Pancreas (tissue), 10 donors: ENCODE measurements around the gene BOLA1. TPM values are rescaled to one million over a fixed set of nuclear protein-coding genes. Genes with fewer than 3 reads are reported as not detected.
"Not testable (repeated sequence)": the region's sequence is repeated elsewhere in the genome, so short reads cannot be mapped to it uniquely, and the experiment has no call there.

Source experiments
- ATAC-seq, 4 donors: fragments of 200-7000 bp; cut with Tn5 transposase; one replicate each; pipeline versions ENCODE4 v1.8.0 to v1.9.1; 2020; ENCODE audit warnings: mild to moderate bottlenecking in 4 of 4, moderate library complexity in 4 of 4
- DNase-seq, 6 donors: peaks; one replicate each; pipeline ENCODE4 v3.0.0-alpha.2; 2020
- FAIRE-seq: peaks from 2 replicates; lab custom pipeline; 2012; peaks lifted over from hg19 to GRCh38; lab: Jason Lieb, UNC
- H3K27ac ChIP-seq, 4 donors: fragments of 200-600 bp; sonication (generic); 1 replicate in 3 of 4; 2 replicates in 1 of 4; pipeline versions ENCODE4 v1.5.0 to v1.8.0; 2020
- H3K27me3 ChIP-seq, 4 donors: fragments of 200-600 bp; one replicate each; pipeline ENCODE4 v1.8.0; 2021
- H3K36me3 ChIP-seq, 3 donors: fragments of 200-600 bp; sonication (generic) in 1 of 3; one replicate each; pipeline versions ENCODE4 v1.5.0 to v1.8.0; 2020 to 2021
- H3K4me1 ChIP-seq, 3 donors: fragments of 200-600 bp; one replicate each; pipeline ENCODE4 v1.8.0; 2021
- H3K4me3 ChIP-seq, 4 donors: fragments of 200-600 bp; sonication (generic) in 2 of 4; one replicate each; pipeline versions ENCODE4 v1.5.0 to v1.8.0; 2020 to 2021
- H3K9me3 ChIP-seq, 4 donors: fragments of 200-600 bp; one replicate each; pipeline ENCODE4 v1.8.0; 2021
- WGBS, 2 donors: extraction: QIAGEN DNeasy Blood & Tissue Kit; methylation state at CpG; one replicate each; pipeline ENCODE4 v1.1.7; 2013; 5-methylcytosine and 5-hydroxymethylcytosine counted together
- intact Hi-C, 3 donors: fragments of 100-400 bp; cut with DNase I; formaldehyde crosslinking; loops; one replicate each; pipeline versions ENCODE4 v1.11.1 to v1.14.2; 2022
- polyA plus RNA-seq, 2 donors: library from polyadenylated mRNA; stranded (reverse); fragments of 200-250 nt; gene quantifications; one replicate each; pipeline ENCODE4 v1.2.3, GENCODE V29; 2013
- total RNA-seq, 6 donors: library from RNA; stranded (reverse); fragmentation: NEBNext Ultra II Directional in 4 of 6; extraction: Animal tissue kit (Norgen Biotek cat#: 25700) in 4 of 6; gene quantifications; one replicate each; pipeline versions ENCODE4 v1.2.1 to v1.2.4, GENCODE V29; 2021 to 2023
- TF ChIP-seq, protein P1 (sequence below), 4 donors: fragments of 200-600 bp; sonication (generic) in 3 of 4; IDR thresholded peaks; one replicate each; pipeline versions ENCODE4 v1.5.0 to v1.8.0; 2021; ENCODE audit warnings: antibody characterized with exemption in 4 of 4
- donor health status: healthy with polysubstance abuse.
- donor health status: DM: no; HTN: no; CAD: no; lungs with moderate emphysema.
- donor health status: DM: no; HTN: no; CAD: no.
- donor health status: control.
- donor health status: control.
- donor health status: Bipolar disorder and iron deficiency.
- donor health status: DM: yes; HTN: yes; CAD: no.
- donor health status: DM: no; HTN: no; CAD: no.
- donor health status: DM: no; HTN: no; CAD: no.
- donor health status: DM: yes; HTN: yes; CAD: no.

The BOLA1 gene
- total and polyA plus RNA-seq, 8 donors: 7.0 to 24.1 (median 8.7) TPM

DNA sequence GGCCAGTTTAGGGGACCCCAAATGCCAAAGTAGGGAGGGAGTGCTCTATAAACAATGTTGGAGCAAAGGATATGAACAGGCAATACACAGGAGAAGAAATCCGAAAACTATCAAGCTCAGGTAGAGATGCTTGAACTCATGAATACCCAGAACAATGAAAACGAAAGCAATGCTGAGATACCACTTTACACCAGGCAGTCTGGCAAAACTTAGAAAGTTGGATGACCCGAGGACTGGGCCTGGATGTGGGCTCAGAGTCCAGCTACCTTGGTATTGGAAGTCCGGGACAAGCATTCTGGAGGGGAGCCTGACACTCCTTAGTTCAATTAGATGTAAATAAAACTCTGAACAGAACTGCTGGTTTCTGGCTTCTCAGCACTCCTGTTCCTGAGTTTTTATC is 26.3 kb upstream of the BOLA1 start:
- H3K27ac ChIP-seq, intact Hi-C loops, DNase-seq, H3K4me1 ChIP-seq, H3K4me3 ChIP-seq, FAIRE-seq, ATAC-seq, H3K36me3 ChIP-seq, H3K27me3 ChIP-seq, H3K9me3 ChIP-seq: not testable (repeated sequence)
- WGBS, 2 donors: no CpG with 5 or more reads among the region's 4 CpGs

DNA sequence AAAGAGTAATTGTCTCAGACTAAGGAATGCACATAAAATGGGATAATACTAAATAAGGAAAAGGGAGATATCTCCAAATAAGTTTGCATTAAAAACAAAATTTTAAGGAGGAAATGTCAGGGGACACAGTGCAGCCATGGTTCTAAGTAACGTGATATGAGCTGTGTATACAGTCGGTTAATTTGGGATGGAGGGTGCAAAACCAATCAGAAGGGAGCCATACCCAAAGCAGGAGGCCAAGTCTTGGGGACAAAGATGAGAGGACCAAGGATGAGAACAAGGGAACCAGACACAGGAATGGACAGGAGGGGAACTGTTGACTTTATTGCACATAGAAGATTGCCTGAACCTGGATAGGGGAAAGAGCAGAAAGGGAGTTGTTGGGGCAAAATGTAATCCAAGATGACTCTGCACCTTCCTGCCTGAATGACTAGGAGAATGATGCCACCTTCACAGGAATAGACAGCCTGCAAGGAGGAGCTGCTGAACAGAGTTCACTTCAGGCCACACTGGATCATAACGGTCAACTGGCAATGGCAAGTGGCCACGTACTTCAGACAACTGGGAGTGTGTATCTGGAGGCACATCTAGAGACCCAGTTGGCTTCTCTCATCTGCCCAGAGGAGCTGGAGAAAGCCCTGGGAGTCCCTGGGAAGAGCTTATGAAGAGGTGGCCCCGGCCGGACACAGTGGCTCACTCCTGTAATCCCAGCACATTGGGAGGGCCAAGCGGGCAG is 22.0 kb upstream of the BOLA1 start:
- DNase-seq: no peak
- intact Hi-C loops: no loop called here

DNA sequence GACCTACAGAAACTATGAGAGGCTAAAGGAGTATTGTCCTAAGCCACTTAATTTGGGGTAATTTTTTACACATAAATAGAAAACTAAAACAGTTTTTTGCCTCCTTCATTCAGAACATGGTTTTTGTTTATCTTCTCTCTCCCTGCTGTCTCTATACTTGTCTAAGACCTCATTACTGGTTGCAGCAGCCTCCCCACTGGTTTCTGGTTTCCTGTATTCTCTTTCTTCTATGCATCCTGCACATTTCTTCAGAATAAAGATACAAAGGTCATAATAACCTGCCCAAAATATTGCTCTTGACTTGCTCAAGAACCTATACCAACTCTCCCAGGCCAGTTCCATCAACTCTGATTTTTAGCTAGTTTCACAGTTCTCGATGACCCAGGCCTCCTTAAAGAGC is 19.8 kb upstream of the BOLA1 start:
- FAIRE-seq (no peak), ATAC-seq (no peak), DNase-seq (no peak)
- no peaks in the 10 kb centered on the region for H3K36me3 ChIP-seq
- intact Hi-C loops: no loop called here
- H3K27ac ChIP-seq: no peak overlapping the region
- WGBS, 2 donors: 87 to 93% methylated on average over 1 of the region's 1 CpG
- H3K9me3 ChIP-seq: no peaks in the 10 kb centered on the region
- no peaks in the 10 kb centered on the region for H3K27me3 ChIP-seq
- peaks cover 0 to 6% (median 3%) of the 10 kb centered on the region in 3 donors for H3K4me1 ChIP-seq
- no peak overlapping the region for H3K4me3 ChIP-seq
- TF ChIP-seq, protein P1, sequence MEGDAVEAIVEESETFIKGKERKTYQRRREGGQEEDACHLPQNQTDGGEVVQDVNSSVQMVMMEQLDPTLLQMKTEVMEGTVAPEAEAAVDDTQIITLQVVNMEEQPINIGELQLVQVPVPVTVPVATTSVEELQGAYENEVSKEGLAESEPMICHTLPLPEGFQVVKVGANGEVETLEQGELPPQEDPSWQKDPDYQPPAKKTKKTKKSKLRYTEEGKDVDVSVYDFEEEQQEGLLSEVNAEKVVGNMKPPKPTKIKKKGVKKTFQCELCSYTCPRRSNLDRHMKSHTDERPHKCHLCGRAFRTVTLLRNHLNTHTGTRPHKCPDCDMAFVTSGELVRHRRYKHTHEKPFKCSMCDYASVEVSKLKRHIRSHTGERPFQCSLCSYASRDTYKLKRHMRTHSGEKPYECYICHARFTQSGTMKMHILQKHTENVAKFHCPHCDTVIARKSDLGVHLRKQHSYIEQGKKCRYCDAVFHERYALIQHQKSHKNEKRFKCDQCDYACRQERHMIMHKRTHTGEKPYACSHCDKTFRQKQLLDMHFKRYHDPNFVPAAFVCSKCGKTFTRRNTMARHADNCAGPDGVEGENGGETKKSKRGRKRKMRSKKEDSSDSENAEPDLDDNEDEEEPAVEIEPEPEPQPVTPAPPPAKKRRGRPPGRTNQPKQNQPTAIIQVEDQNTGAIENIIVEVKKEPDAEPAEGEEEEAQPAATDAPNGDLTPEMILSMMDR (IDR thresholded peaks at IDR 0.05): no peak

More for the DNA sequence above, 22.0 kb upstream of the BOLA1 start:
- WGBS, 2 donors: 89 to 93% methylated on average over 7 of the region's 7 CpGs
- Histone ChIP-seq H3K27ac (no peak overlapping the region), H3K27me3 (no peaks in the 10 kb centered on the region), H3K36me3 (no peaks in the 10 kb centered on the region), H3K9me3 (no peaks in the 10 kb centered on the region), H3K4me1 (no peaks in the 10 kb centered on the region), H3K4me3 (no peak overlapping the region)
- TF ChIP-seq, protein P1 (IDR thresholded peaks at IDR 0.05): no peak
- FAIRE-seq (no peak), ATAC-seq (no peak)

DNA sequence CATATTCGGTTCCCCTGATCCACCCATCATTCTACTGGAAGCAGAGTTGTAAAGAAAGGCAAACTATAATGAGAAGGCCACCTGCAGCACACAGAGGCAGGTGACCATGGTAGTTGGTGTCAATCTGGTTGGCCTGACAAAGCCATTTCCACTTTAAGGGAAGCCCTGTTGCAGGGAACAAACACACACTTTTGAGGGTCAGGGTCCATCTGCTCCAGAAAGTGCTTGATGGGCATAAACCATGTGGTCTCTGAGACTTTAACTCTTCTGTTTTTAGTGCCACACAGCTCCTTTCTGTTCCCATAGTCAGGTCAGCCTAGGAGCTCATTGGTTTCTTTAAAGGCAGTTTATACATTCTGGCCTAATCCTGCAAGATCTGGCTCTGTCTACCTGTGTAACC is 17.5 kb upstream of the BOLA1 start:
- DNase-seq: peak in 1 of 6 donors; percentile 7
- H3K27ac ChIP-seq: no peak overlapping the region
- ATAC-seq: no peak
- H3K4me3 ChIP-seq: no peak overlapping the region
- no peak for FAIRE-seq
- TF ChIP-seq, protein P1 (IDR thresholded peaks at IDR 0.05): no peak
- H3K9me3 ChIP-seq: no peaks in the 10 kb centered on the region
- 83 to 88% methylated on average over 1 of the region's 1 CpG for WGBS, 2 donors
- intact Hi-C loops: no loop called here
- H3K4me1 ChIP-seq: peaks cover 0 to 12% (median 10%) of the 10 kb centered on the region in 3 donors
- H3K36me3 ChIP-seq: no peaks in the 10 kb centered on the region
- H3K27me3 ChIP-seq: no peaks in the 10 kb centered on the region

DNA sequence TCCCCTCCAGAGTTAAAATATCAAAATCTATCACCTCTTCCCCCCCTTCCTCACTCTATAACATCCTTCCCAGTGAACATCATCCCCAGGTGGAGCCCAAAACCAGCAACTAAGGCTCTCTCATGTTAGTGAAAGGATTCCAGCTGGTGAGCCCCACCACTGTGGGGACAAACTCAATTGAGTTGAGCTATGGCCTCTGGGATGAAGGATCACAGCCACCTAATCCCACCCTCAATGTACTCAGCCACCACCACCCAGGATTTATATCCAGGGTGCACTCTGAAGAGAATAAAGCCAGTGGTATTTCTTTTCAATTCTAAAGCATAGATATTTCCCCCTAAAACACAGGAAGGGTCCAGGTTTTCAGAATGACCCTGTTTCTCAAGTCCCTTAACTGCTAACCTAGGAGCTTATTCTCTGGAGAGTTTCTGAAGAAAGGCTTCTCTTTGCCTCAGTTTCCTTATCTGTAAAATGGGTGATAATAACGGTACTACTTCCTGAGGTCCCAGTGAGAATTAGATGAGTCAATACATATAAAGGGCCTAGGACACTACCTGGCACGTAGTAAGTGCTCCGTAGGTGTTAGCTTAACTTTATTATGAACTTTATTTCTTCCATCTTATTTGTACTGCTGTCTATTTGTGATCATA is 15.6 kb upstream of the BOLA1 start:
- Histone ChIP-seq H3K27me3 (no peaks in the 10 kb centered on the region), H3K27ac (no peak overlapping the region), H3K4me3 (no peak overlapping the region), H3K36me3 (no peaks in the 10 kb centered on the region), H3K9me3 (no peaks in the 10 kb centered on the region), H3K4me1 (peaks cover 0 to 12% (median 10%) of the 10 kb centered on the region in 3 donors)
- TF ChIP-seq, protein P1 (IDR thresholded peaks at IDR 0.05): no peak
- FAIRE-seq (no peak), ATAC-seq (no peak), DNase-seq (no peak)
- intact Hi-C loops: no loop called here
- 77 to 89% methylated on average over 3 of the region's 3 CpGs for WGBS, 2 donors
